Measurements from ENCODE around the gene NTF4. TPM values are rescaled to one million over a fixed set of nuclear protein-coding genes. Genes with fewer than 3 reads are reported as not detected.

The NTF4 gene
- total RNA-seq, 1 experiment from 2014 or later, result 1.7 TPM

GRCh38 chr19:49085020-49085867 lies 20.6 kb upstream of the NTF4 start, which contains the start of gene SNRNP70:
Gene SNRNP70 (plus strand): TSS chr19:49085451. CDS start chr19:49086415, 964 bp downstream.
- RAD21 ChIA-PET (ENCODE audit: low non-redundant PET in 1 of 2, low total read pairs in 2 of 2, uncharacterized antibody in 2 of 2, unreplicated experiment in 2 of 2), result no interaction called here
- intact Hi-C loops (cut with micrococcal nuclease), result no loop called here
- BruUV-seq (replicated peaks), result no TSS peak
- TF ChIP-seq SRF (IDR thresholded peaks at IDR 0.05; ENCODE audit: low read depth) (no peak), CBX3 (IDR thresholded peaks at IDR 0.05; ENCODE audit: low read depth) (peak; percentile 64; the same call in 1 of the 2 replicates), ZFX (IDR thresholded peaks at IDR 0.05) (peak; percentile 97), EZH2 (IDR thresholded peaks at IDR 0.05) (no peak), REST (IDR thresholded peaks at IDR 0.05; ENCODE audit: low read depth) (no peak), POLR2AphosphoS5 (IDR thresholded peaks at IDR 0.05; ENCODE audit: low read depth, low read length) (peak; percentile 97), CEBPB (IDR thresholded peaks at IDR 0.05; ENCODE audit: low read depth) (no peak), JUND (IDR thresholded peaks at IDR 0.05) (no peak), TCF7L2 (IDR thresholded peaks at IDR 0.05; ENCODE audit: borderline replicate concordance, extremely low read depth, insufficient read depth, insufficient read length) (peak; percentile 49), ATF3 (IDR thresholded peaks at IDR 0.05) (no peak), RAD21 (IDR thresholded peaks at IDR 0.05; ENCODE audit: low read depth) (no peak), CTCF (IDR thresholded peaks at IDR 0.05 in 2 of 3, conservative IDR thresholded peaks at IDR 0.05 in 1 of 3; ENCODE audit: borderline replicate concordance in 1 of 3, insufficient read depth in 1 of 3, low read depth in 2 of 3, low read length in 2 of 3) (no peak), ZBTB33 (IDR thresholded peaks at IDR 0.05; ENCODE audit: extremely low read depth, insufficient replicate concordance, low read length) (peak; percentile 83), SIN3A (IDR thresholded peaks at IDR 0.05; ENCODE audit: low read depth) (peak; percentile 92), SP1 (IDR thresholded peaks at IDR 0.05; ENCODE audit: low read depth) (peak; percentile 75), EZH2phosphoT487 (IDR thresholded peaks at IDR 0.05; ENCODE audit: borderline replicate concordance) (no peak), YY1 (IDR thresholded peaks at IDR 0.05; ENCODE audit: extremely low read depth, insufficient replicate concordance, low read depth, low read length) (peak; percentile 61), FOSL1 (IDR thresholded peaks at IDR 0.05; ENCODE audit: low read depth) (no peak), POLR2A (IDR thresholded peaks at IDR 0.05; ENCODE audit: borderline replicate concordance, extremely low read depth, insufficient read depth, insufficient read length) (peak; percentile 46)

More at GRCh38 chr19:49085020-49085867, 20.6 kb upstream of the NTF4 start, which contains the start of gene SNRNP70:
- H4K20me1 ChIP-seq (ENCODE audit: insufficient read depth), result peaks cover 30% of the 10 kb centered on the region; the same call in 1 of the 2 replicates
- ATAC-seq (peak; percentile 96), DNase-seq (ENCODE audit: low read depth, low spot score) (peak; percentile 98)
- no peaks in the 10 kb centered on the region for H3K9me3 ChIP-seq (ENCODE audit: control insufficient read depth in 1 of 2, insufficient read depth in 1 of 2, low read depth in 1 of 2, low read length in 2 of 2)
- H3K4me2 ChIP-seq (ENCODE audit: low read length), result peak within 1 kb of the TSS; percentile 90
- H2AFZ ChIP-seq (ENCODE audit: low read depth, low read length, poor library complexity, severe bottlenecking), result no peak within 1 kb of the TSS
- no peaks in the 10 kb centered on the region for H3K27me3 ChIP-seq (ENCODE audit: insufficient read depth, low read length)
- H3K4me3 ChIP-seq (replicated peaks in 1 of 2; ENCODE audit: low read depth in 1 of 2, low read length in 2 of 2), result peak within 1 kb of the TSS; percentile 86
- H3K36me3 ChIP-seq (ENCODE audit: control insufficient read depth in 1 of 2, insufficient read depth in 2 of 2, low read length in 2 of 2), result peaks cover 11 to 27% of the 10 kb centered on the region in 2 experiments
- CTCF ChIA-PET, result no interaction called here
- peaks cover 6 to 25% of the 10 kb centered on the region in 2 experiments for H3K4me1 ChIP-seq (ENCODE audit: control insufficient read depth in 1 of 2, insufficient read depth in 2 of 2, low read length in 2 of 2)
- peak within 1 kb of the TSS; percentile 94 for H3K27ac ChIP-seq (ENCODE audit: low read depth, low read length)
- POLR2A ChIA-PET, result no interaction called here
- peaks cover 49% of the 10 kb centered on the region for H3K79me2 ChIP-seq (ENCODE audit: insufficient read depth, low read length)
- H3K9ac ChIP-seq (ENCODE audit: low read length), result peak within 1 kb of the TSS; percentile 78
- no peaks in the 10 kb centered on the region for H3K9me2 ChIP-seq (ENCODE audit: insufficient read depth)
